ENCODE measurements around the gene TTC38. TPM values are rescaled to one million over a fixed set of nuclear protein-coding genes. Genes with fewer than 3 reads are reported as not detected.

TTC38 gene
- total RNA-seq, 1 donor, result 26.8 TPM

DNA sequence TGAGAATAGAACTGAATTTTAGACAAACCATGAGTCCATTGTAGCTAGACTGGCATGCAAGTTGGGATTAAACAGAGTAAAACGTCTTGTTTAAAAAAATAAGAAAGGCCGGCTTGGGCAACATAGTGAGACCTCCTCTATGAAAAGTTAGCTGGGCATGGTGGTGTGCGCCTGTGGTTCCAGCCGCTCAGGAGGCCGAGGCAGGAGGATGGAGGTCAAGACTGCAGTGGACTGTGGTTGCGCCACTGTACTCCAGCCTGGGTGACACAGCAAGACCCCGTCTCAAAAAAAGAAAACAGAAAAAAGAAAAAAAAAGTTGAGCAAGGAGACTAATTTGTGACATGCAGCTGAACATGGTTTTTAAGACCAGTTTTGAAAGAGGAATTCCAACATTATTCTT is 41.2 kb upstream of the TTC38 start:
- no peak overlapping the region for H3K4me3 ChIP-seq (ENCODE audit: low read depth, low read length)
- no peak for TF ChIP-seq CTCF (IDR thresholded peaks at IDR 0.05; ENCODE audit: insufficient read depth, low read depth, low read length)
- DNase-seq (ENCODE audit: low read depth), result no peak

GRCh38 chr22:46229701-46230100 is 38.1 kb upstream of the TTC38 start:
- DNase-seq (ENCODE audit: low read depth), result peak; percentile 27
- H3K4me3 ChIP-seq (ENCODE audit: low read depth, low read length), result no peak overlapping the region
- TF ChIP-seq CTCF (IDR thresholded peaks at IDR 0.05; ENCODE audit: insufficient read depth, low read depth, low read length), result no peak

DNA sequence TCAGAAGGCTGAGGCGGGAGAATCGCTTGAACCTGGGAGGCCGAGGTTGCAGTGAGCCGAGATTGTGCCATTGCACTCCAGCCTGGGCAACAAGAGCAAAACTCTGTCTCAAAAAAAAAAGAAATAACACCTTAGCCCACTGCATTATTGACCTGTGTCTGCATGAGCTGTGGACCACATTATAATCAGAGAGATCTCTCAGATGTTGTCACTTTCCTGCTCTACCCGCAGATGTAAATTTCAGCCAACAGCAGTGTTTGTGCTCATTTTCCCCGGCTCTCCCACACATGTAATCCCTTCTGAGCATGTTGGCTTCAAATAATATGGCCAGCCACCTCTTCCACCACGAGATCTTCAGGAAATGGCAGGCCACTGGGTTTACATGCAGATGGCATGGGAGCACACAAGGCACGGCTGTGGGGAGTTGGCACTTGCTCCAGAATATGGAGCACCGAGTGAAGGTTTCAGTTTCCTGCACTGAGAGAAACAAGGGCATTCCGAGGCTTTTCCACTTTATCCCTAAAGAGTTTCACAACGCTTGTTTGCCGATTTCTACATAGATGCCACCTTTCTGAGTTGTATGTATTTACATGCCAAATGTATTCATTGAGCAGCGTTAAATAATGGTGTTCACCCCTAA is 37.4 kb upstream of the TTC38 start:
- DNase-seq (ENCODE audit: low read depth), result no peak
- no peak for TF ChIP-seq CTCF (IDR thresholded peaks at IDR 0.05; ENCODE audit: insufficient read depth, low read depth, low read length)
- no peak overlapping the region for H3K4me3 ChIP-seq (ENCODE audit: low read depth, low read length)

DNA sequence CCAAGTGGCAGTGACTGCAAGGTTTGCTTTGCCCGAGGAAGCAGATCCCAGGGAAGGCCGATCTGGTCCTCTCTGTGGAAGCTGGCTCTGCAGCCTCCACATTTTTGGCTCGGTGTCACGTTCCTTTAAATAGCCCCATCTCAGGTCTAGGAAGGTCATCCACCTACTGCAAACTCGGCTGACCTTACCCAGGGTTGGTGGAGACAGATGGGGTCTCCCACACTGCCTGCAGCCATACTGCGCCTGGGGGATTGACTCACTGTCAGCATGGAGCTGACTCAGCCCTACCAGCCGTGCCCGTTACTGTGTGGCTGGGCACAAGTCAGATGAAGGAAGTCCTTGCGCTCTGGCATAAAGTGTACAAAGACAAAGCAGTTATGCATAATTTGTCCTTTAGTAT is 34.6 kb upstream of the TTC38 start:
- H3K4me3 ChIP-seq (ENCODE audit: low read depth, low read length), result no peak overlapping the region
- DNase-seq (ENCODE audit: low read depth), result no peak
- no peak for TF ChIP-seq CTCF (IDR thresholded peaks at IDR 0.05; ENCODE audit: insufficient read depth, low read depth, low read length)

- no peak for DNase-seq (ENCODE audit: low read depth)
- no peak overlapping the region for H3K4me3 ChIP-seq (ENCODE audit: low read depth, low read length)
- no peak for TF ChIP-seq CTCF (IDR thresholded peaks at IDR 0.05; ENCODE audit: insufficient read depth, low read depth, low read length)
Observed at GRCh38 chr22:46234969-46235368, 32.8 kb upstream of the TTC38 start.

DNA sequence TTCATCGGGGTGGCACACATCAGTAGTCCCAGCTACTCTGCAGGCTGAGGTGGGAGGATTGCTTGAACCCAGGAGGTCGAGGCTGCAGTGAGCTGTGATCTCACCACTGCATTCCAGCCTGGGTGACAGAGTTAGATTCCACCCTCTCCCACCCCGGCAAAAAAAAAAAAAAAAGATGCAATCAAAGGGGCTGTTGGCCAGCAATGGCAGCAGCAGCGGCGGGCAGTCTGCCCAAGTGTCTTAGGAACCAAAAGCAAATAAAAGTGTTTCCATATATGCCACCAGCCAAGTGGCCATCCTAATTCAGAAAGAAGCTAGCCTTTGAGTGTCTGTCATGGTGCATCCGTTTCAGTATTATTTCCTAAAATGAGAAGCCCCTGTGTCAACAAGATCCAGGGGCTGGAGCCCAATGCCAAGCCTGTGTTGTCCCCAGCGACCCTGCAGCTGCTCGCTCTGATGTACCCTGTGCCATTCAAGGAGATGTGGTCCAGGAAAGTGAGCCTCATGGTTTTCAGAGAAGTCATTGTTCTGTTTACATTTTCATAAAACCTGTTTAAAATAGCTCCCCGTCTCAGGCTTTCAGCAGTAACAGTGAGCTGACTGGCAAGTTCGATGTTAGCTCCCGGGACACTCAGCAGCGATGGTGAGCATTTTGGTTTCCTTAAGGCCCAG is 30.2 kb upstream of the TTC38 start:
- no peak overlapping the region for H3K4me3 ChIP-seq (ENCODE audit: low read depth, low read length)
- TF ChIP-seq CTCF (IDR thresholded peaks at IDR 0.05; ENCODE audit: insufficient read depth, low read depth, low read length), result no peak
- no peak for DNase-seq (ENCODE audit: low read depth)
